Activated CD4-positive, alpha-beta T cell treated with anti-CD3 and anti-CD28 coated beads, Interleukin-2, amount 50 U/mL, for 16 hours (primary cell): ENCODE measurements around the gene UFD1.

Source experiments
- DNase-seq: peaks from one replicate; pipeline ENCODE4 v3.0.0-alpha.2; 2020

The UFD1 gene

DNA sequence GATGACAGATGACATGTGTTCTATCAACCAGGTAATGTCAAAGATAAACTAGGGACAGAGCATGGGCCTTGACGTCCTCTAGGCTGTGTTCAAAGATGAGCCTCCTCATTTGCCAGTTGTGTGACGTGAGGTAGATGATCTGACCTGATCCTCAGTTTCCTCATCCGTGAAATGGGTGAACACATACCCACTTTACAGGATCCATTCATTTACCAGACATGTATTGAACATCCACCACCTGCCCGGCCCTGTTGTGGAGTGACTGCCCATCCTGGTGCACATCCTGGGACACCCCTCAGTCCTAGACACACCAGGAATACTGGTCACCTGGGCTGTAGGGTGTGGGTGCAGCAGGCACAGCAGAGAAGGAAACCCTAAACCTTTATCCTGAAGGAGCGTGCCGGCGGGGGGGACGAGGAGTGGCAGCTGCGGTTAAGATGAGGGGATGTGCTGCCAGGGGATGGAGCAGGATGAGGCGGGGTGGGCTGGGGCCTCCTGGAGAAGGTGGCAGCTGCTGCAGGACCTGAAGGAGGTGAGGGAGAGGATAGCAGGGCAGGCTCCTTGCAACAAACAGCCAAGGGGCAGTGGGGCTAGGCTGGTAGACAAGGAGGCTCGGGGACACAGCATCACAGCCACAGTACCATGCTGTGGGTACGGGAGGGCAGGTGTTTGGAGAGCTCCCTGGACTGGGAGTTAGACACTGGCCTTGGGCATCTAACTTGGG lies 36.8 kb upstream of the UFD1 start:
- no peak for DNase-seq

DNA sequence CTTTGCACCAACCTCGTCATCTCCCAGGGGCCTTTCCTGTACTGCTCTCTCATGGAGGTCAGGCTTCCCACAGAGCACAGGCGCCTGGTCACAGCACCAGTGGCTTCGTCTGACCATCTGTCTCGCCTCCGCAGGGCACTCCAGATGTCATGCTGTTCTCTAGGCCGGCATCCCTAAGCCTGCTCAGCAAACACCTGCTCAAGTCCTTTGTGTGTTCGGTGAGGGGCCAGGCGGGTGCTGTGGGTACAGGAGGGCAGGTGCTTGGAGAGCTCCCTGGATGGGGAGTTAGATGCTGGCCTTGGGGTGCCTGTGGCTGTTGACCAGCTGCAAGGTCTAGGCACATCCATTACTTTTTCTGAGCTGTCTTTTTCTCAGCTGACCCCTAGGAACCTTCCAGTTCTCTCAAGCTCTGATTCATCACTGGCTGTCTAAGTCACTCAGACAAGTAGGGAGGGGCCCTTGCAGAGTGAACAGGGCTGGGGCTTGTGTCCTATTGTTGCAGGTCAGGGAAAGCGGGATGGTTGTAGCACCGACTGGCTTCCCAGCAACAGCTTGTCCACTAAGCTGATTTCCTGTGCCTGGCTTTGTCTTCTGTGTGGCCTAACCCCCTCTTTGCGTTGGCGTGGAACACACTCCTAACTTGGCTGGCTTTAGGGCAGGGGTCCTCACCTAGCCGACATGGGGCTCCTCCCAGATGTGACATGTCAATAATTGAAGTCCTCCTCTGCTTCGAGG lies 36.0 kb upstream of the UFD1 start:
- DNase-seq: no peak

DNA sequence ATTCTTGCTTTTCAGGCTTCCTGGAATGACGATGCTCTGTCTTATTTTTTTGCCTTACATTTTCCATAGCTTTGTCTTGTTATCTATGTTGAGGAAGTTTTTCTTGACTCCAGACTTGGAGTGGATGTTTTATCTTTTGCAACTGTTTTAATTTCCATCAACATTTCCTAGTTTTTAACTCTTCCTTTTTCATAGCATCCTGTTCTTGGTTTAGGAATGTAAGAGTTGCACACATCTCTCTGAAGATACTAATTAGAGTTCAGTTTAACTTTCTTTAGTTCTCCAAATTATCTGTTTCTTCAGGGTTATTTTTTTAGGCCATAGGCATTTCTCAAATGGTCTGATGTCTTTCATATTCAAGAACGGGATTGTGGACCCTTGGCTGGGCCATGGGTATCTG lies 34.8 kb upstream of the UFD1 start:
- DNase-seq: no peak

DNA sequence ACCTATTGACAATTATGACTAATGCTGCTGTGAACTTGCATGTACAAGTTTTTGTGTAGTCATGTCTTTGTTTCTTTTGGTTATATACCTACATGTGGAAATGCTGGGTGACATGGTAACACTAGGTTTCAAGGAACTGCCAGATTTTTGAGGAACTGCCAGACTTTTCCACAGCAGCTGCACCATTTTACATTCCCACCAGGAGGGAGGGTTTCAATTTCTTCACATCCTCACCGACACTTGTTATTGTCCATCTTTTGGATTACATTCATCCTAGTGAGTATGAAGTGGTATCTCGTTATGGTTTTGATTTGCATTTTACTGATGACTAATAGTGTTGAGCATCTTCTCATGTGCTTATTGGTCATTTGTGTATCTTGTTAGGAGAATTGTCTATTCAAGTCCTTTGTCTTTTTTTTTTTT lies 31.9 kb upstream of the UFD1 start:
- DNase-seq: no peak

DNA sequence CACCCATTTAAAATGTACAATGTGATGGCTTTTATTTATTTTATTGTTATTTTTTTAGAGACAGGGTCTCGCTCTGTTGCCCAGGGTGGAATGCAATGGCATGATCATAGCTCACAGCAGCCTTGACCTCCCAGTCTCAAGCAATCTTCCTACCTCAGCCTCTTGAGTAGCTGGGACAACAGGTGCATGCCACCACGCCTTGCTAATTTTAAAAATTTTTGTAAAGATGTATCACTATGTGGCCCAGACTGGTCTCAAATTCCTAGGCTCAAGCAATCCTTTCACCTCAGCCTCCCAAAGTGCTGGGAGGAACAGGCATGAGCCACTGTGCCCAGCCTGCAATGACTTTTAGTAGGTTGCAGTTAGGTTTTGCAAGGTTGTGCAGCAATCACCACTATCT lies 30.9 kb upstream of the UFD1 start:
- DNase-seq: no peak

DNA sequence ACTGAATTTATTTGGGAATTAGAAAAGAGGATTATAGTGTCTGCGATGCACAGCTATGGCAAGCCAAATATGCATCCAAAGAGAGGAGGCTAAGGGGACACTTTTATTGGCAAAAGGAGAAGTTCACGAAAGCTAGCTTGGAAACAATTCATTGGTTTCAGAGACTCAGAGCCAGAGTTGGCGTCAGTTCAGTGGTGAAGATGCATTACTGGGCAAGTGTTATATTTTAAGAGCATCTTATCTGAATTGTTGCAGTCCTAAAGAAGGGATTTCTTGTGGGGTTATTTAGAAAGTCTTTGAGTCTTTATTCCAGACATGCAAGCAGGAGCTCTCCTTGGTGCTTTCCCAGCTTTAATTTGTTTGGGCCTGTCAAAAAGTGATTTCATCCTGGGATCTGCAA lies 30.2 kb upstream of the UFD1 start:
- DNase-seq: no peak

DNA sequence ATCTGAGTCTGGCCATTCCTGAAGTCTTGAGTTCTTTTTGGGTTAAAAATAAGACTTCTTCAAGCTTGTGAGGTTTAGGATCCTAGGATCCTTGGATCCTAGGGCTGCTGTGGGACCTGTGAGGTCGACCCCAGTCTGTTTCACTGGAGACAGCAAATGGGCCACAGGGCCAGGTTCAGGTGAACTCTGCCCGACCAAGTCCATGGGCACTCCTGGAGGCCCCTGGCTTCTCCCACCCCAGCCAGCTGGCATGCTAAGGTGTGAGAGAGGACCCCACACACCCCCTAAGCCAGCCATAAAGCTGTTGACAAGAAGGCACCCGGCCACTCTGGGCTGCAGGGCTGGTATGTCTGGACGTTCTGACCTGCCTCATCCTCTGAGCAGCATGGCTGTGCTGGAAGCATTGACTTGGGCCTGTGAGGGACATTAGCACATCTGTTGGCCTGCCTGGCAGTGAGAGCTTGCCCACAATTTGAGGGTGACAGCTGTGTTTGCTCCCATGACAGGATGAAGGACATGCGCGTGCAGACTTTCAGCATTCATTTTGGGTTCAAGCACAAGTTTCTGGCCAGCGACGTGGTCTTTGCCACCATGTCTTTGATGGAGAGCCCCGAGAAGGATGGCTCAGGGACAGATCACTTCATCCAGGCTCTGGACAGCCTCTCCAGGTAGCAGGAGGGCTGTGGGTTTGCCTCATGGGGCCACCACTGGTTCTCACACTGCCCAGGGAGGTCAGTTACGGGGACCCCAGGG lies 29.2 kb upstream of the UFD1 start:
- DNase-seq: no peak

DNA sequence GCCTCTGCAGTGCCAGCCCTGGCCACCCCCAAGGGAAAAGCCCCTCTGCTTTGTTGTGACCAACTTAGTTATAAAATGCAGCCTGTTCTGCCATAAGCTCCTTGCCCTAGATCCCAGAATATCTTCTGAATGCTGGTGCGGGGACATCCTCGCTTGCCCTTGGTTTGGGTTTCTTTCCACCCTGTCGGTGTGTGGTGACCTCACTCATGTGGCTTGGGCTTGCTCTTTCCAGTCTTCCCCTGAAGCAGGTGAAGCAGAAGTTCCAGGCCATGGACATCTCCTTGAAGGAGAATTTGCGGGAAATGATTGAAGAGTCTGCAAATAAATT lies 28.5 kb upstream of the UFD1 start:
- DNase-seq: no peak

DNA sequence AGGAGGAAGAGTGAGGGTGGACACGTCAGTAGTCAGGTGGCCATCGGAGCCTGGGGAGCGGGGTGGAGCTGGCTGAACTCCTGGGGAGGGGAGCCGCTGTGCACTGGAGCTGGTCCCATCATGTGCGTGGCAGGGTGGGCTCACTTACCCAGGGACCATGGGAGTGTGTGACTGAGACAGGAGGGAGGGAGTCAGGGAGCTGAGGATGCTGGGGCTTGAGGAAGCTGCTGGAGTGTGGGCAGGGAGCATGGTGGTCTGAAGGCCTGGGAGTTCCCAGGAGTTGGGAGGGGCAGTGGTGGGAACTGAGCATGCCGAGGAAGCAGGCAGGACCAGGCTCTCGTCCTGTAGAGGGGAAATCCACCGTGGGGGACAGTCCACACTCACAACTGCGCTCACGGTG lies 27.2 kb upstream of the UFD1 start:
- no peak for DNase-seq

DNA sequence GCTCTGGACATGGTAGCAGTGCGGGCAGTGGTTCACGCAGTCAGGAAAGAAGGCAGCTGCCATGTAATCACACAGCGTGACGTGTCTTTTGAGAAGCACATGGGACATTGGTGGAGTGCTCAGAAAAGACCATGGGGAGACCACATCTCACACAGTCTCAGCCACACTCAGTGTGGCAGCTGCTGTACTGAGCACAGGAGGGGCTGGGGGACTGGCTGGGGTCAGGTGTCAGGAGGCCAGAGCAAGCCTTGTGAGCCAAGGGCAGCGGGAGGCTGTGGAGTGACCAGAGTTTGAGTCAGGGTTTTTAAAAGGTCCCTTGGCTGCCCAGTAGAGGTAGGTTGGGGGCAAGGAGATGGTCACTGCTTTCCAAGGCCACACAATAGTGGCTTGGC lies 26.7 kb upstream of the UFD1 start:
- DNase-seq: no peak

DNA sequence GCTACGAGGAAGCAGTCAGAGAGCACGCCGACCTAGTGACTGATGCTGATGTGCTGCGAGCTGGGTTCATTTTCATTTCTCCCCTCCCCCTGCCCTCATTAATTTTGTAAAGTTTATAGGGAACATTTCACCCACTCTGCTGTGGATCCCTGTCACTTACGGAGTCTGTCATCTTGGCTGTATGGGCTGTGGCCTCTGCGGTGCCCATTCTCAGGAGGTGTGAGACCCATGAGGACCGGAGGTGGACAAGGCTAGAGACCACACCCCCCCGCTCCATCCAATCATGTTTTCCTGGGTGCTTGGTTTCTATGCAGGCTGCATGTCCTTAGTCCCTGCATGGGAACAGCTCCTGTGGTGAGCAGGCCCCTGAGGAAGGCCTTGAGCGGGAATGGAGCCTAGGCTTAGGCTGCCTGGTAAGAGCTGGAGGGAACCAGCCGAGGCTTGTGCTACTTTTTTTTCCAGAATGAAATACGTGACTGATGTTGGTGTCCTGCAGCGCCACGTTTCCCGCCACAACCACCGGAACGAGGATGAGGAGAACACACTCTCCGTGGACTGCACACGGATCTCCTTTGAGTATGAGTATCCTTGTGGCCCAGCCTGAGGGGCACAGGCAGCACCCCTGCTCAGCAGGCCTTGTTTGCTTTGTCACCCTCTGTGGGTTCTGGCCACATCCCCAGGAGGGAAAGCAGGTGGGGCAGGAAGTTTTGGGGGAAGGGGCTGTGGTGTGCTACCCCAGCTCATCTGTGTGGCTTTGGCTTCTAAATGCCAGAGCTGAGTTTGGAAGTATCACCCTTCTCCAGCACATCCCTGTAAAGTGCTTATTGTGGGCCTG lies 26.1 kb upstream of the UFD1 start:
- DNase-seq: no peak

DNA sequence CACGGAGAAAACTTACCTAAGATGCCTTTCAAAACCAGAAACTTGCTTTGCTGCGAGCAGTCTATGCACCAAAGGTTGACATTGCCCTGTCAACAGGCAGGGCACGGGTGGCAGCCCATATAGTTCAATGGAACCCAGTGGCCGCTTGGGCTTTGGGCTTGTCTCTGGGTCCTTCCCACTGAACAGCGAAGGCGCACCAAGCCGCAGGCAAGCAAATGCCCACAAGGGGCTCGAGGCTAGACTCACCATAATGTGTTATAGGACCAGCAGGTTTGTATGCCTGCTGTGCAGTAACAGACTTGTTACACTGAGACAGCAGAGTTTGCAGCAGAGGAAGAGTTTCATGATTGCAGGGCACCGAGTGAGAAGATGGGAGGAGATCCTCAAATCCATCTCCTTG lies 24.9 kb upstream of the UFD1 start:
- DNase-seq: no peak

DNA sequence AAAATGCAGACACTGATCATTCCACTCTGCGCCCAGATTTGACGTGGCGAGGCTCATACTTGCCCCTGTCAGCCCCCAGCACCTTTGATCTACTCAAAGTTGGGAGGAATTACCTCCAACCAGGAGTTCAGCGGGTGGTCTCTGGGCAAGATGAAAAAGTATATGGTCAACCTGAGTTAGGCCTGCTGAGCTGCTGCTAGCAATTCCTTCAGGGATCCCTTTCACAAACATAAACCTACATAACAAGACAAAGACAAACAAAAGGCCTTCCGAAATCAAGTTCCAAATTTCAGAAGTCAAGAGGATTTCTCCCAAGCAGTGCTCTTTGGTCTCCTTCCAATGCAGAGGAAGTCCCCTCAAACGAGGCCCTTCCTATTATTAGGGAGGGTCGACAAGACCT lies 24.4 kb upstream of the UFD1 start:
- no peak for DNase-seq

DNA sequence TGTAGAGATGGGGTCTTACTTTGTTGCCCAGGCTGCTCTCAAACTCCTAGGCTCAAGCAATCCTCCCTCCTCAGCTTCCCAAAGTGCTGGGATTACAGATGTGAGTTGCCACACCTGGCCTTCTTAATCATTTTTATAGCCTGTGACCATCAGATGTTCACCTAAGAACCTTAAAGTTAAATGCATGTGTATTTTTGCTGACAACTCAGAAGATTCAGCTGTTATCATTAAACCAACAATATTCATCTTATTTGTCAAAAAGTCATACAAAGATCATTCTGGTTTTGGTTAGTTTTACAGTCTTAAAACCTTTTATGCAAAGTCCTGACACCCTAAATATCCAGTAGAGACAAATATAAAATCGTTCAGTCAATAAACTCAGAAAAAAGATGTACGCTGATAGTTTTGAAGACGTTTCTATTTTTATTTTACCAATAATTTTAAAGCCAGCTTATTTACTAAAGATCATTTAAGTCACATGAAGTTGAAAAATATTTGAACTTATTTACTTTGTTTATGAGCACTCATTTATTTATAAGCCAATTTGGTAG lies 23.0 kb upstream of the UFD1 start:
- DNase-seq: no peak

DNA sequence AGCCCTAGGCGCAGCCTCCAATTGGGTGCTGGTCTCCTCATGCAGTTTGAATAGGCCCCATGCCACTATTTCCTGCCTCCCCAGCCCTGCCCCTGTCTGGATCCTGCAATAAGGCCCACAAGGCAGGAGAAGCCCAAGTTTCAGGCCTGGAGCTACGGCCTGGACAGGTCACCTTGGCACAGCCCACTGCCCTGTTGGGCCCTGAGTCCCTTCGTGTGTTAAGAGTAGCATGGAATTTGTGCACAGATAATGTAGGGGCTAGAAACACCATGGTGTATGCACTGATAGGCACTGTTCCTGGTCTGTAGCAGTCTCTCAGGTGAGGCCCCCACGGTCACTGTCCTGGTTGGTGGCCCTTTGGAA lies 20.9 kb upstream of the UFD1 start:
- DNase-seq: no peak

DNA sequence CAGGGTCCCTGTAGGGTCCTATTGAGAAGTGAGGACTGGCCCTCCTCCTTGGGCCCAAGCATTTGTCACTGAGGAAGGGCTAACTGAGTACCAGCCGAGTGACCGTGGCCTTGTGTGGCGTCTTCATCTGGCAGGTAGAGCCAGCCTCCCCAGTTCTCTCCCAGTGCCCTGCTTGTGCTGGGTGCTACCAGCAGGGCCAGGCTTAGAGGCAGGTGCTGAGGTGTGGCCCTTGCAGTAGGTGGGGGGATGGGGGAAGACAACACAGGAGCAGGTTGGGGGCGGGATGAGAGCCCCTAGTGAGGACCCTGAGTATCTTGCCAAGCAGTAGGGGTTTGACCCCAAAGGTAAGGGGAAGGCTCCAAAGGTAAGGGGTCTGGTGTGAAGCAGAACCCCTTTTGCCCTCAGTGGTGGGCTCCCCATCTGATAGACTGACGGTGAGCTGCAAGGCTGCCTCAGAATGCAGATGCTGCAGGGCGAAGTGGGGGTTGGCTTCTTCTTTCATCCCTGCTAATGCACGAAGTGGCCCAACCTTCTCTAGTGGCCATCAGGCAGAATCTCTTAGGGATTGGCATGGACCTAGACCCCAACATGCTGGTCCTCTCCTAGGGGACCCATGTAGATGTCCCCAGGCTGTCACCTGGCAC lies 20.4 kb upstream of the UFD1 start:
- DNase-seq: no peak

DNA sequence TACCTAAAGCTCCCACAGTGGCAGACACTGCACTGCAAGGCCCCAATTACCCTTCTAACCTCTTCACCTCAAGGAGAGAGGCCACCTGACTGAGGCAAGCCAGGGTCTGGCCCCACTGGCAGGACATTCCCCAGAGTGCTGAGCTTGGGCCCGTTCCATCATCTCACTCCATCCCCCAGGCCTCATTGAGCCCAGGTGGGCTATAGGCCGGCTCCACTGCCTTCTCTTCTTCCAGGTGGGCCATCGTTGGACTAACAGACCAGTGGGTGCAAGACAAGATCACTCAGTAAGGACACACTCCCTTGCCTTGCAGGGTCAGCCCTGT lies 19.8 kb upstream of the UFD1 start:
- no peak for DNase-seq

DNA sequence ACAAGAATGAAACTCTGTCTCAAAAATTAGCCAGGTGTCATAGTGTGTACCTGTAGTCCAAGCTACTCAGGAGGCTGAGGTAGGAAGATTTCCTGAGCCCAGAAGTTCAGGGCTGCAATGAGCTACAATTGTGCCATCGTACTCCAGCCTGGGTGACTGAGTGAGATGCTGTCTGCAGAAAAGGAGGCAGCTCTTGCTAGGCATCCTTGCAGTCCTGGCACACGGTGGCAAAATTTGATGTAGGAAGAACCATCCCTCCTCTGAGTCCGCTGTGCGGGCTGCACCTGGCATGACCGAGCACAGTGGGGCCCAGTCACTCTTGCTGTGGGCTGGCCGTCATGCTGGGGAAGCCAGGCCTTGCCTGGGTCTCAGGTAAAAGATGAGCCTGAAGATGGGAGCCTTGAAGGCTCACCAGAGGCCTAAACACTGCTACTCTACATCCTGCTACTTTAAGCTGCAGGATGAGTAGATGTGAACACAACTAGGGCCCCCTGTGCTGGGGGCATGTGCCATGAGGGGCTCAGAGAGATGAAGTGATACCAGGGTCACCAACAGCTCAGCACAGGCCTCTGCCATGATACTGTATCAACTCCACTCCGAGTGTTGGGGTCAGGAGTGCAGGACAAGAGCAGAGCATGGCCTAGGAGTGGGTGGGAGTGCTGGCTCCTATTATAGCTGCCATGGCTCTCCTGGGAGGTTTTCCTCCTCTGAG lies 19.3 kb upstream of the UFD1 start:
- no peak for DNase-seq

DNA sequence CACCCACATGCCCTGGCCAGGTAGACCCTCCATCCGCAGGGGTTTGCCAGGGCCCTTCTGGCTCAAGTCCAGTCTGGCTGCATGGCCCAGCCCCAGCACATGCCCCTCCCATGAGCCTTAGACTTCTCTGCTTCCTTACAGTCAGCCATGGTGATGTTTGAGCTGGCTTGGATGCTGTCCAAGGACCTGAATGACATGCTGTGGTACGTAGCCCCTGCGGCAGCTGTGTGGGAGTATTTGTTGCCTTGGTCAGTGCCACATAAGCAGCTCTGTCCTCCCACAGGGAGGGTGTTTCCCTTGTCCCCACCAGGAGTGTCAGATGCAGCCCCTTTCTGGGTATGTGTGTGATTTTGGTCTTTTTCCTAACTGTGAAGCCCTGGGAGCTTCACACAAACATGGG lies 18.3 kb upstream of the UFD1 start:
- no peak for DNase-seq

DNA sequence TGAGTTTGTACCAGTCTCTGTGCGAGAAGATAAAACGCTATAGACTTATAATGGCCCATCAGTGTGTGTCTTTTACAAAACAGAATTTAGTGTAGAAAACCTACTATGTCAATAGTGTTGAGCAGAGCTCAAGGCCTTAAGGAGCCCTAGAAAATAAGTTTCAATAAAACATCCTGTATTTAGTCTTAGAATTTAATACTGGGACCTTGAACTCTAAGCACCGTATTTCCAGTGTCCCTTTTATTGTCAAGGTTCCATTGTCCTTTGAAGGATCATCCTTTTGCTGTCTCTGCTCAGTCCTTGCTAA lies 17.3 kb upstream of the UFD1 start:
- no peak for DNase-seq

DNA sequence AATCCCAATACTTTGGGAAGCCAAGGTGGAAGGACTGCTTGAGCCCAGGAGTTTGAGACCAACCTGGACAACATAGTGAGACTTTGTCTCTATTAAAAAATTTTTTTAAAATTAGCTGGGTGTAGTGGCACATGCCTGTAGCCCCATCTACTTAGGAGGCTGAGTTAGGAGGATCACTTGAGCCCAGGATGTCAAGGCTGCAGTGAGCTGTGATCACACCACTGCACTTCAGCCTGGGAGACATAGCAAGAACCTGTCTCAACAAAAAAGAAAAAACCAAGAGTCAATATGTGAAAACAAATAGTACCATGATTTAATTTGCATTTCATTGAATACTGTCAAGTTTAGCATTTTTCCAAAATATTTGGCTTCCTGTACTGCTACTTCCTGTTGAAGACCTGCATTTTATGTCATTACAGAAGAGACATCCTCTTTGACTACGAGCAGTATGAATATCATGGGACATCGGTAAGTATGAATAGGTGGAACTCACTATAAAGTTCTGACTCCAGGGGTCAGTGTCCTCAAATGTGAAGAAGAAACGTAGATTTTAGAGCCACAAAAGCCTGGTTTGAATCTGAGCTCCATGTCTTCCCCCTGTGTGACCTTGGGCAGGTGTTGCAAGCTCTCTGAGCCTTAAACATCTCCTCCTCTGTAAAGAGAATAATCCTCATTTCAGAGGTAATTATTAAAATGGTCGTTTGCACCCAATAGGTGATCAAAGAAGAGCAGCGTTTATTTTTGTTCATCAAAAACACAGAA lies 16.8 kb upstream of the UFD1 start:
- no peak for DNase-seq
